Panc1 (cell line): Measurements from ENCODE around the gene GRID1. TPM values are rescaled to one million over a fixed set of nuclear protein-coding genes. Genes with fewer than 3 reads are reported as not detected.

ENCODE experiments used
- ATAC-seq: fragments of 200-7000 bp; cut with Tn5 transposase; 2 replicates; pipeline ENCODE4 v1.9.1; 2020; ENCODE audit warnings: mild to moderate bottlenecking, moderate library complexity
- BruUV-seq: library from RNA; stranded (reverse); fragments of 400-500 nt; replicated peaks from 2 replicates; lab custom pipeline; 2021; lab: Mats Ljungman, UMichigan
- CTCF ChIA-PET: fragments of 300-600 bp; sonication (Branson Sonifier 250); formaldehyde crosslinking; loops from one replicate; lab custom pipeline; 2022; ENCODE audit warnings: antibody characterized with exemption; lab: Charles Lee
- POLR2A ChIA-PET: fragments of 300-600 bp; sonication (Branson Sonifier 250); formaldehyde crosslinking; loops from one replicate; lab custom pipeline; 2022; ENCODE audit warnings: antibody characterized with exemption; lab: Charles Lee
- DNase-seq: peaks from one replicate; pipeline ENCODE4 v3.0.0-alpha.2; 2010; ENCODE audit warnings: low read depth, low spot score
- H3K27ac ChIP-seq: 2 replicates; pipeline ENCODE4 v1.5.1; 2011; ENCODE audit warnings: mild to moderate bottlenecking, low read length, inconsistent platforms
- H3K27me3 ChIP-seq: fragments of 200-500 bp; sonication (Bioruptor generic); 2 replicates; pipeline ENCODE4 v1.6.0; 2014; ENCODE audit warnings: low read length, inconsistent platforms; ENCODE audit not compliant: control insufficient read depth, insufficient read depth
- H3K36me3 ChIP-seq: fragments of 200-500 bp; sonication (Bioruptor generic); 2 replicates; pipeline ENCODE4 v1.5.1; 2014; ENCODE audit warnings: inconsistent platforms, mild to moderate bottlenecking, low read length, moderate library complexity; ENCODE audit not compliant: control insufficient read depth, insufficient read depth
- H3K4me1 ChIP-seq: 2 replicates; pipeline ENCODE4 v1.5.1; 2011; ENCODE audit warnings: inconsistent platforms, mild to moderate bottlenecking, low read length, moderate library complexity; ENCODE audit not compliant: control insufficient read depth, insufficient read depth
- H3K4me3 ChIP-seq, 2 experiments: 2 replicates each; pipeline ENCODE4 v1.5.1; 2011 to 2012; ENCODE audit warnings: low read depth in 2 of 2, low read length in 2 of 2, mild to moderate bottlenecking in 2 of 2, inconsistent platforms in 1 of 2, moderate library complexity in 1 of 2
- H3K9me3 ChIP-seq: fragments of 200-500 bp; sonication (Bioruptor generic); 2 replicates; pipeline ENCODE4 v1.5.1; 2014; ENCODE audit warnings: low read depth, mild to moderate bottlenecking, inconsistent platforms, low read length, moderate library complexity; ENCODE audit not compliant: control insufficient read depth, insufficient read depth
- POLR2AphosphoS5 ChIP-seq: IDR thresholded peaks from 2 replicates; pipeline ENCODE4 v1.6.1; 2012; ENCODE audit warnings: mild to moderate bottlenecking, low read depth, low read length, moderate library complexity
- SIN3A ChIP-seq: IDR thresholded peaks from 2 replicates; pipeline ENCODE4 v1.6.1; 2012; ENCODE audit warnings: low read depth, mild to moderate bottlenecking, low read length, moderate library complexity, borderline replicate concordance; ENCODE audit not compliant: insufficient read depth
- TCF7L2 ChIP-seq: IDR thresholded peaks from 2 replicates; pipeline ENCODE4 v1.6.1; 2011; ENCODE audit warnings: mild to moderate bottlenecking, low read depth, low read length, inconsistent platforms
- in situ Hi-C: cut with HindIII; loops from 2 replicates; pipeline ENCODE4 v1.10.0; 2016; ENCODE audit warnings: low sequenced_read_pairs, low pct_unique_long_range_greater_than_20kb
- intact Hi-C: fragments of 100-400 bp; cut with micrococcal nuclease; formaldehyde crosslinking; loops from one replicate; pipeline ENCODE4 v1.10.0; 2022; ENCODE audit not compliant: unreplicated experiment
- total RNA-seq: library from RNA; stranded (reverse); gene quantifications from one replicate; pipeline ENCODE4 v1.2.1, GENCODE V29; 2021; ENCODE audit not compliant: unreplicated experiment
- TF ChIP-seq, protein P1 (sequence below), 2 experiments: IDR thresholded peaks; 2 replicates each; pipeline ENCODE4 v1.6.1; 2011 to 2012; ENCODE audit warnings: low read depth in 2 of 2, control low read depth in 1 of 2, low read length in 1 of 2, mild to moderate bottlenecking in 1 of 2, moderate library complexity in 1 of 2; ENCODE audit not compliant: insufficient read depth in 1 of 2
- TF ChIP-seq, protein P2 (sequence below): fragments of 450-650 bp; IDR thresholded peaks from 2 replicates; pipeline ENCODE4 v1.5.1; 2017; ENCODE audit warnings: mild to moderate bottlenecking

GRID1 gene
- total RNA-seq, 1 experiment from 2014 or later: 2.3 TPM

DNA sequence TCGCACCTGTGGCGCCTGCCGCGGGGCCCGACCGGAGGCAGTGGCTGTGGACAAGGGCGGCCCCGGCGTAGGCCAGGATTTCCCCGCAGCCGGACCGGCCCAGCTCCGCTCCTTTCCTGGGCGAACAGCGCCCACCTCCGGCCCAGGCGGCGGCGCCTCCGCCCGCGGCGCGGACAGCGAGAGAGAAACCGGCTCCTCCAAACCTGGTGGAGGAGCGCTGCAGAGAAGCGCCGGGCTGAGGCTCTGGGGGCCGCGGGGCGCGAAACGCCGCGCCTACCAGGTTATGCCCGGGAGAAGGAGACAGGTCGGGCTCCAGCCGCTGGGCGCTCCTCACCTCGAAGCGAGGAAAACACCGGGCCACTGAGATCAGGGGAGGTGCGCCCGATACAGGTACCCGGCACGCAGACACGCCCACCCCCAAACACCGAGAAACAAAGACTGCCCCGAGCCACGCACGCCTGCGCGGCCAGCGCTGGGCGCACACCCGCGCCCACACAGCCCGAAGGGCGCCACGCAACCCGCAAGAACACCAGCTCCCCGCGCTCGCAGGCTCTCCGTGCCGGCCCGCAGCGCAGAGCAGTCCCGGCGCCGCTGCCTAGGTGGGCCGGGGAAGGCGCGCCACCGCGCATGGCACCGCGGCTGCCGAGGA, 3.3 kb downstream of the GRID1 start:
- Histone ChIP-seq H3K27ac (no peak overlapping the region), H3K4me1 (no peaks in the 10 kb centered on the region; the same call in 1 of the 2 replicates), H3K36me3 (no peaks in the 10 kb centered on the region), H3K9me3 (no peaks in the 10 kb centered on the region), H3K27me3 (peaks cover 6% of the 10 kb centered on the region; the same call in 1 of the 2 replicates), H3K4me3 (no peak overlapping the region)
- POLR2A ChIA-PET: no interaction called here
- intact Hi-C loops: no loop called here
- in situ Hi-C loops: no loop called here
- ATAC-seq (no peak), DNase-seq (no peak)
- TF ChIP-seq POLR2AphosphoS5 (no peak), TCF7L2 (no peak), SIN3A (no peak)
- TF ChIP-seq, protein P1, sequence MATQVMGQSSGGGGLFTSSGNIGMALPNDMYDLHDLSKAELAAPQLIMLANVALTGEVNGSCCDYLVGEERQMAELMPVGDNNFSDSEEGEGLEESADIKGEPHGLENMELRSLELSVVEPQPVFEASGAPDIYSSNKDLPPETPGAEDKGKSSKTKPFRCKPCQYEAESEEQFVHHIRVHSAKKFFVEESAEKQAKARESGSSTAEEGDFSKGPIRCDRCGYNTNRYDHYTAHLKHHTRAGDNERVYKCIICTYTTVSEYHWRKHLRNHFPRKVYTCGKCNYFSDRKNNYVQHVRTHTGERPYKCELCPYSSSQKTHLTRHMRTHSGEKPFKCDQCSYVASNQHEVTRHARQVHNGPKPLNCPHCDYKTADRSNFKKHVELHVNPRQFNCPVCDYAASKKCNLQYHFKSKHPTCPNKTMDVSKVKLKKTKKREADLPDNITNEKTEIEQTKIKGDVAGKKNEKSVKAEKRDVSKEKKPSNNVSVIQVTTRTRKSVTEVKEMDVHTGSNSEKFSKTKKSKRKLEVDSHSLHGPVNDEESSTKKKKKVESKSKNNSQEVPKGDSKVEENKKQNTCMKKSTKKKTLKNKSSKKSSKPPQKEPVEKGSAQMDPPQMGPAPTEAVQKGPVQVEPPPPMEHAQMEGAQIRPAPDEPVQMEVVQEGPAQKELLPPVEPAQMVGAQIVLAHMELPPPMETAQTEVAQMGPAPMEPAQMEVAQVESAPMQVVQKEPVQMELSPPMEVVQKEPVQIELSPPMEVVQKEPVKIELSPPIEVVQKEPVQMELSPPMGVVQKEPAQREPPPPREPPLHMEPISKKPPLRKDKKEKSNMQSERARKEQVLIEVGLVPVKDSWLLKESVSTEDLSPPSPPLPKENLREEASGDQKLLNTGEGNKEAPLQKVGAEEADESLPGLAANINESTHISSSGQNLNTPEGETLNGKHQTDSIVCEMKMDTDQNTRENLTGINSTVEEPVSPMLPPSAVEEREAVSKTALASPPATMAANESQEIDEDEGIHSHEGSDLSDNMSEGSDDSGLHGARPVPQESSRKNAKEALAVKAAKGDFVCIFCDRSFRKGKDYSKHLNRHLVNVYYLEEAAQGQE (IDR thresholded peaks at IDR 0.05; ENCODE audit: insufficient read depth in 1 of 2, low read depth in 2 of 2, low read length in 1 of 2): no peak
- TF ChIP-seq, protein P2, sequence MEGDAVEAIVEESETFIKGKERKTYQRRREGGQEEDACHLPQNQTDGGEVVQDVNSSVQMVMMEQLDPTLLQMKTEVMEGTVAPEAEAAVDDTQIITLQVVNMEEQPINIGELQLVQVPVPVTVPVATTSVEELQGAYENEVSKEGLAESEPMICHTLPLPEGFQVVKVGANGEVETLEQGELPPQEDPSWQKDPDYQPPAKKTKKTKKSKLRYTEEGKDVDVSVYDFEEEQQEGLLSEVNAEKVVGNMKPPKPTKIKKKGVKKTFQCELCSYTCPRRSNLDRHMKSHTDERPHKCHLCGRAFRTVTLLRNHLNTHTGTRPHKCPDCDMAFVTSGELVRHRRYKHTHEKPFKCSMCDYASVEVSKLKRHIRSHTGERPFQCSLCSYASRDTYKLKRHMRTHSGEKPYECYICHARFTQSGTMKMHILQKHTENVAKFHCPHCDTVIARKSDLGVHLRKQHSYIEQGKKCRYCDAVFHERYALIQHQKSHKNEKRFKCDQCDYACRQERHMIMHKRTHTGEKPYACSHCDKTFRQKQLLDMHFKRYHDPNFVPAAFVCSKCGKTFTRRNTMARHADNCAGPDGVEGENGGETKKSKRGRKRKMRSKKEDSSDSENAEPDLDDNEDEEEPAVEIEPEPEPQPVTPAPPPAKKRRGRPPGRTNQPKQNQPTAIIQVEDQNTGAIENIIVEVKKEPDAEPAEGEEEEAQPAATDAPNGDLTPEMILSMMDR: no peak
- CTCF ChIA-PET: no interaction called here
- no TSS peak for BruUV-seq

DNA sequence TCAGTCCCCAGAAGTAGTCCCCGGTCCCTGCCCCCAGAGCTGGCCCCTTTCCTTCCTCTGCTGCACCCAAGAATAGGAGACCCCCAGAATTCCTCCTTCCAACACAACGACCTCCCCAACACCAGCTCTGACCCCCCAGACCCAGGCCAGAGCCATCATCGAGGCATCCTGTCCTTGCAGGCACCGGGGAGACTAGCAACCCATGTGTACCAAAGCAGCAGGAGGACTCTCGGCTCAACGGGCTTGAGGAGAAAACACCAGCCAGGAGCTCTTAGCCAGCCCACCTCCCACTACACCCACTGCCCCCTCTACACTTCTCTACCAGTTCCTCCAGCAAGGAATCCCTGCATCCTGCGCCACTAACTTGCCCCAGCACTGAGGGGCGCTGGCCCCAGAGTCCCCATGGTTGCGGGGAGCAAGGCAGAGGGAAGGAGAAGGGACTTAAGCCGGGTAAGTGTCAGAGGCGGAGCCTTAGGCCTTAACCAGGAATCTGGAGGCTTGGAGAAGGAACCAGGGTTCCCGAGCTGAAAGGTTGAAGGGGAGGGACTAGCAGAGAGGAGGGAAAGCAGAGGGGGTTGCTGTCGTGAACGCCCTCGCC, 3.9 kb downstream of the GRID1 start:
- Histone ChIP-seq H3K9me3 (no peaks in the 10 kb centered on the region), H3K27ac (no peak overlapping the region), H3K36me3 (no peaks in the 10 kb centered on the region), H3K4me3 (no peak overlapping the region), H3K4me1 (no peaks in the 10 kb centered on the region; the same call in 1 of the 2 replicates), H3K27me3 (peaks cover 4% of the 10 kb centered on the region; the same call in 1 of the 2 replicates)
- intact Hi-C loops (no loop called here), in situ Hi-C loops (no loop called here)
- CTCF ChIA-PET: interaction anchor here (0.6 kb wide), 1 partner anchor 9 kb away, joined by 6 read pairs; no protein-coding TSS in a partner anchor
- ATAC-seq (no peak), DNase-seq (no peak)
- TF ChIP-seq, protein P2: no peak
- TF ChIP-seq, protein P1 (IDR thresholded peaks at IDR 0.05; ENCODE audit: insufficient read depth in 1 of 2, low read depth in 2 of 2, low read length in 1 of 2): no peak
- TF ChIP-seq SIN3A: no peak
- TF ChIP-seq POLR2AphosphoS5: no peak
- POLR2A ChIA-PET: no interaction called here
- BruUV-seq: no TSS peak
